Measurements from ENCODE around the gene GLG1.
"Not testable (repeated sequence)": the region's sequence is repeated elsewhere in the genome, so short reads cannot be mapped to it uniquely, and the experiment has no call there.

GLG1 gene

DNA sequence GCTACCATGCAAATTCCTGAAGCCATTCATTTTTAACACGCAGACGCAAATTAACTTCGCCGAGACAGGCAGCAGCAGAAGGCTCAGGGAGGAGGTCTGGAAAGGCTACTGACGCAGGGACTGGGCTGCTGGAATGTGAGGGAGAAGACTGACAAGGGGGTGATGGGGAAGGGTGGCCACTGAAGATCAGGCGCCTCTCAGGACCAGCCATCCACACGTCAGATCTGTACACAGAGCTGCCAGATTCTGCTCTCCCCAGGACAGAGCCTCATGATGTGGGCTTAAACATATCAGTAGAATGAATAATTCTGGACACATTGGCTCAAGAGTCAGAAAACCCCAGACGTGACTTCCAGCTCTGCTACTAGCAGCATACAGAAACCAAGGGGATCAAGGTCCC lies 160.0 kb downstream of the GLG1 start:
- DNase-seq (ENCODE audit: low read depth), result no peak
- no peak overlapping the region for H3K4me3 ChIP-seq (ENCODE audit: low read depth, low read length)
- TF ChIP-seq, protein P1, sequence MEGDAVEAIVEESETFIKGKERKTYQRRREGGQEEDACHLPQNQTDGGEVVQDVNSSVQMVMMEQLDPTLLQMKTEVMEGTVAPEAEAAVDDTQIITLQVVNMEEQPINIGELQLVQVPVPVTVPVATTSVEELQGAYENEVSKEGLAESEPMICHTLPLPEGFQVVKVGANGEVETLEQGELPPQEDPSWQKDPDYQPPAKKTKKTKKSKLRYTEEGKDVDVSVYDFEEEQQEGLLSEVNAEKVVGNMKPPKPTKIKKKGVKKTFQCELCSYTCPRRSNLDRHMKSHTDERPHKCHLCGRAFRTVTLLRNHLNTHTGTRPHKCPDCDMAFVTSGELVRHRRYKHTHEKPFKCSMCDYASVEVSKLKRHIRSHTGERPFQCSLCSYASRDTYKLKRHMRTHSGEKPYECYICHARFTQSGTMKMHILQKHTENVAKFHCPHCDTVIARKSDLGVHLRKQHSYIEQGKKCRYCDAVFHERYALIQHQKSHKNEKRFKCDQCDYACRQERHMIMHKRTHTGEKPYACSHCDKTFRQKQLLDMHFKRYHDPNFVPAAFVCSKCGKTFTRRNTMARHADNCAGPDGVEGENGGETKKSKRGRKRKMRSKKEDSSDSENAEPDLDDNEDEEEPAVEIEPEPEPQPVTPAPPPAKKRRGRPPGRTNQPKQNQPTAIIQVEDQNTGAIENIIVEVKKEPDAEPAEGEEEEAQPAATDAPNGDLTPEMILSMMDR (IDR thresholded peaks at IDR 0.05; ENCODE audit: low read depth, low read length, missing control alignments), result no peak

GRCh38 chr16:74443624-74444346 lies 163.1 kb downstream of the GLG1 start:
- not testable (repeated sequence) for DNase-seq (ENCODE audit: low read depth); H3K4me3 ChIP-seq (ENCODE audit: low read depth, low read length)

- H3K4me3 ChIP-seq (ENCODE audit: low read depth, low read length), result no peak overlapping the region
- DNase-seq (ENCODE audit: low read depth), result no peak
- TF ChIP-seq, protein P1 (IDR thresholded peaks at IDR 0.05; ENCODE audit: low read depth, low read length, missing control alignments), result no peak
These were observed 167.2 kb downstream of the GLG1 start for GRCh38 chr16:74439685-74440084.

GRCh38 chr16:74438492-74438979 lies 168.4 kb downstream of the GLG1 start:
- no peak for DNase-seq (ENCODE audit: low read depth)
- H3K4me3 ChIP-seq (ENCODE audit: low read depth, low read length), result no peak overlapping the region
- TF ChIP-seq, protein P1 (IDR thresholded peaks at IDR 0.05; ENCODE audit: low read depth, low read length, missing control alignments), result no peak

DNA sequence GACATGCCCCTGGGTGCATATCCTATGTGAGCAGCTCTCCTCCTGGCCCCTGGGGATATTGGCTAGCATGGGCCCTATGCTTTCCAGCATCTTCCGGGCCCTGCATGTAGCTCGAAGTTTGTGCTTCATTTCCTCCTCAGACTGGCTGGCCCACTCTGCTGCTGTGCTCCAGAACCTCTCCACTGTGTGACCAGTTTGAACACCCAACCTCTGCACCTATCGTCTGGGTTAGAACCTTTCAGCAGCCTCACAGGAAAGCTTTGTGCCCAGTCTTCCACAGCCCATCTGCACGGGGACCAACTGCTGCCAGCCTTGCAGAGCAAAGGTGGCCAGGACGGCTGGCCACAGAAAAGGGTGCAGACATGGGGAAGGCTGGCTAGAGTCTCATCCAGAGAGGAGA lies 175.4 kb downstream of the GLG1 start:
- no peak for DNase-seq (ENCODE audit: low read depth)
- no peak overlapping the region for H3K4me3 ChIP-seq (ENCODE audit: low read depth, low read length)
- TF ChIP-seq, protein P1 (IDR thresholded peaks at IDR 0.05; ENCODE audit: low read depth, low read length, missing control alignments), result peak; percentile 3

GRCh38 chr16:74430036-74430712 lies 176.7 kb downstream of the GLG1 start:
- H3K4me3 ChIP-seq (ENCODE audit: low read depth, low read length); DNase-seq (ENCODE audit: low read depth): not testable (repeated sequence)
- TF ChIP-seq, protein P1 (IDR thresholded peaks at IDR 0.05; ENCODE audit: low read depth, low read length, missing control alignments), result peak; percentile 75

- not testable (repeated sequence) for DNase-seq (ENCODE audit: low read depth); H3K4me3 ChIP-seq (ENCODE audit: low read depth, low read length)
These were observed 178.4 kb downstream of the GLG1 start for GRCh38 chr16:74428493-74428892.

GRCh38 chr16:74425751-74426150 lies 181.2 kb downstream of the GLG1 start:
- DNase-seq (ENCODE audit: low read depth); H3K4me3 ChIP-seq (ENCODE audit: low read depth, low read length): not testable (repeated sequence)

DNA sequence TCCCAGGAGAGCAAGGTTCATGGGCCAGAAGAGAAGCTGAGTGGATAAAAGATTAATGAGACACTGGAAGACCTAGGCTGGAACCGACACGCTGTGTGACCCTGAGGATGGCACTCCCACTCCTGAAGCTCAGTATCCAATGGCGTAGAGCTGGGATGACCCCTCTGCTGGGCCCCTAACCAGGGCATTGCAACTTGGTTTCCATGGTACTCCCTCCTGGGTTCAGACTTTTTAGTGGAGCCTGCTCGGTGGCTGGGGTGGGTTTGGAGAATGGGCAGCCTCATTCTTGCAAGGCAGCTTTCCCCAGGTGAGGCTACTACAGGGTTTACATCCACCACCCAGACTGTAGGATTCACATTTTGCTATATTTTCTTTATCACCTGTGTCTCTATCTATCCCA lies 183.2 kb downstream of the GLG1 start:
- DNase-seq (ENCODE audit: low read depth); H3K4me3 ChIP-seq (ENCODE audit: low read depth, low read length): not testable (repeated sequence)

DNA sequence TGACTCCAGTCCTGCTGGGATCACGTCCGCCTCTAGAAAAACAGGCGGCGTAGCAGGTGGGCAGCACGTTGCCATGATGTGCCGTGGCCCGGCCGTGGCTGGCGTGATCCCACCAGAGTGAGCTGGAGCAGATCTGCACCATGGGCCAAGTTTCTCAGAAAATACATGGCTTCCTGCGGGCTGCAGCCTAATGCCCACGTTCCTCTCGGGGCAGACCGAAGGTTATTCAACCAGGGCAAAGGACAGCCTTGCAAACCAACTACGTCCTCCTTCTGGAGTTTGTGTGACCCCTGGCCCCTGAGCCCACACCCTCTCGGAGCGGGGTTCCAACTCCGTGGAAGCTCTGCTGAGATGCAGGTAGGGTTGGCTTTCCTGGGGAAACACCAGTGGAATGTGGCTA lies 184.8 kb downstream of the GLG1 start:
- not testable (repeated sequence) for DNase-seq (ENCODE audit: low read depth); H3K4me3 ChIP-seq (ENCODE audit: low read depth, low read length)

- DNase-seq (ENCODE audit: low read depth); H3K4me3 ChIP-seq (ENCODE audit: low read depth, low read length): not testable (repeated sequence)
These were observed 185.5 kb downstream of the GLG1 start for GRCh38 chr16:74421482-74421785.

DNA sequence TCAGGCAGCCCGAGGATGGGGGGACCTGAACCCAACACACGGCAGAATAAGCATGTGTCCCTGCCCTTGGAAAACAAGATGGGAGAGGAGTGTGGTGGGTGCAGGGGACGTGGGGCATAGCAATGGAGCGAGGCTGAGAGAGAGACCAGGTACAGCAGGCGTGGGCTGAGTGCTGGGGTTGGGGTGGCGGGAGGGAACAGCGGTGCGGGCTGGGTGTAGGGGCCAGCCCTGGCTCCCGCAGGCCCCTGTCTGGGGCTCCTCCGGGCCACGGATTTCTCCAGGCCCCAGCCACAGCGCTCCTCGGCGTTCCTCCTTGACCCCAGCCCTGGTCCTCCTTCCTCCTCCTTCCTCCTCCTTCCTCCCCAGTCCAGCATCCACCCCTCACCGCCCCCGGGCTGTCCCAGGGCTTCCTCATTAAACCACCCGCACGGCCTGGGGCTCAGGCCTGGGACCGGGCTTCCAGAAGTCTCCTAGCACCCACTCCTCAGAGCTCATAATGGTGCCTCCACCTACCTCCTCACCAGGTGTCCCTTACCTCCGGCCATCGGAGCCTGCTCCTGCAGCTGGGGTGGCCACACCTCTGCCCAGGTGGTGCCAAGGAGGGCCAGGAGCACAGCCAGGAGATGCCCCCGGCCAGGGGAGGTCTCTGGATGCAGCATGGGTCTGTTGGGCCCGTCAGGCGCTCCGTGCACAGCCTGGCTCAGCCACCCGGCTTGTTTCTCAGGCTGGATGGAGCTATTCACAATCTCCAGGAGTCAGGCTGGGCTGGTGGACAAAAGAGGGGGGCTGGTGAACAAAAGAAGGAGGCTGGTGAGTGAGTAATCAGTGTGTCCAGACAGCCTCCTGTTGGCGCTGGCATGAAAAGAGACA lies 186.1 kb downstream of the GLG1 start, which contains the start of gene CLEC18B:
Gene CLEC18B (minus strand): TSS at position 867 of the 870 bp plus-strand sequence. CDS start 208 bp downstream, at position 659.
- not testable (repeated sequence) for H3K4me3 ChIP-seq (ENCODE audit: low read depth, low read length); DNase-seq (ENCODE audit: low read depth)

Measured in GM12864 (cell line).